EH (cell line): ENCODE measurements around the gene VWA8.
"Not testable (repeated sequence)": the region's sequence is repeated elsewhere in the genome, so short reads cannot be mapped to it uniquely, and the experiment has no call there.

Source experiments
- DNase-seq: peaks from one replicate; pipeline ENCODE4 v3.0.0-alpha.2; 2015; ENCODE audit warnings: low read depth

The VWA8 gene

GRCh38 chr13:41851351-41851750 lies 109.6 kb downstream of the VWA8 start:
- no peak for DNase-seq

DNA sequence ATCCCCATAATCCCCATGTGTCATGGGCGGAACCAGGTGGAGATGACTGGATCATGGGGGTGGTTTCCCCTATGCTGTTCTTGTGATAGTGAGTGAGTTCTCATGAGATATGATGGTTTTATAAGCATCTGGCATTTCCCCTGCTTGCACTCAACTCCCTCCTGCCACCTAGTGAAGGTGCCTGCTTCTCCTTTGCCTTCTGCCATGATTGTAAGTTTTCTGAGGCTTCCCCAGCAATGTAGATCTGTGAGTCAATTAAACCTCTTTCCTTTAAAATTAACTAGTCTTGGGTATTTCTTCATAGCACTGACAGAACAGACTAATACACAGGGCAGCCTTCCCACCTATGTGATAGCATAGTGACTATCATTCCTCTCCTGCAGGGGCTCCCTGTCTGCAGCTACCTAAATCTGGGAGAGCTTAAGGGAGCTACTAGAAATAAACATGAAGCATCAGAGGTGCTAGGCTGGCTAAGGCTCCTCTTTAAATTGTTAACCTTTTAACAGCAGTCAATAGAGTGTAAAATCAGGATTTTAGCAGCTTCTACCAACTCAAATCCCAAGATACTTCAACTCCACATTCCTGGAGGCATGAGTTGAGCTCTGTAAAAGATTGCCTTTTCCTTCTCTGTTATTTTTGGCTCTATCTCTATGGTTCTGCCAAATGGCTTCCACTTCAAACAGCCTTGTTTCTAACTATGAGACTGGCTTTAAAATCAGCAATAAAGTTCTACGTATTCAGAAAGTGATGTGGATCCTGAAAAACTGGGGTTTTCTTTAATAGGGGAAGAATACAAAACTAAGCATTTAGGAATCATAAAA lies 112.3 kb downstream of the VWA8 start:
- peak; percentile 65 for DNase-seq

- DNase-seq: no peak
Observed at GRCh38 chr13:41847216-41847615, 113.7 kb downstream of the VWA8 start.

GRCh38 chr13:41842036-41842620 lies 118.8 kb downstream of the VWA8 start:
- peak; percentile 55 for DNase-seq

GRCh38 chr13:41837629-41838028 lies 123.3 kb downstream of the VWA8 start:
- DNase-seq: peak; percentile 19

DNA sequence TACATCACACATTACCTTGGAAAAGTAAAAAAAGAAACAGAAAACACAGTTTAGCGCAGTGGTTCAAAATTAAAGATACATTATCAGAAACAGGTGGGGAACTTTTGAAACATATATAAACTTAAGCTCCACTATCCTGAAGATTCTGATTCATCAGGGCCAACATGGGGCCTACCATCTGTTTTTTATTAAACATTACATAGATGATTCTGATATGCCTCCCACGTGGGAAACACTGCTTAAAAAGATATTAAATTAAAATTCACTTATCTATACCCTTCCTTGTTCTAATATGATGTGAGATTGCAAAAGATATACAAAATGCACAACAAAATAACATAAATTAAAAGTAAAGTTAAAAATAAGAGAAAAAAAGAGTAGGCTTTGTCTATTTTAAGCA lies 125.0 kb downstream of the VWA8 start:
- peak; percentile 72 for DNase-seq

GRCh38 chr13:41834697-41835096 lies 126.2 kb downstream of the VWA8 start:
- DNase-seq: not testable (repeated sequence)

DNA sequence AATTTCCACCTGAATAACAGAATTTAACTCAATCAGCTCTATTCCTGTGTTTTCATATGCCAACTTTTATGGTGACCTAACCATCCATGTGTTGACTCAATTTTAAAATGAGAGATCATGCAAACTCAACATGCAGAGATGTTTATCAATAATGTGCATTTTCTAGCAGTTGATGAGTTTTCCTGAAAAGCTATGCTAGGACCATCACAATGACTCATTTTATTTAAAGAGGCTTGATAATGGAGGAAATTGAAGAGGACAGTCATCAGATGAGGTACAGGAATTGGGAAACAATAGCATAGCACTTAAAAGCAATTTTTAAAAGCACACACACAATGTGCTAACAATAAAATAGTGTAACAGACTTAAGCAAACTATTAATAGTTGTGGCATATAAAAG lies 127.1 kb downstream of the VWA8 start:
- peak; percentile 30 for DNase-seq

DNA sequence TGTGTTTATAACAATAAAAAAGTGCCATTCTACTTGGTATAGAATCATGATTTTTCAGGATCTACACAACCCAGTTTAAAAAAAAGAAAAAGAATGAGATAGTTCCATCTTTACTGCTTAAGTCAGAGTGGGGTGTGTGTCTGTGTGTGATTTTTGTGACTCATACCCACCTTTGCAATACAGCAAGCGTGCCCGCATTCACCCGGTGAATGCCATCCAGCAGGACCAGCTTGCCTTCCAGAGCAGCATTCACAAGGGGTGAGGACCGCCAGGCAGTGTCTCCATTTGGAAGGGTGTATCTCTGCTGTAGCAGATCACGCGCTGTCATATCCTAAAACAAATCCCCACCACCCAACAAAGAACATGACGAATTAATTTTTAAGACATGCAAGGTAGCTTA lies 127.7 kb downstream of the VWA8 start:
- DNase-seq: no peak

GRCh38 chr13:41827507-41828213 lies 133.2 kb downstream of the VWA8 start:
- DNase-seq: peak; percentile 98

DNA sequence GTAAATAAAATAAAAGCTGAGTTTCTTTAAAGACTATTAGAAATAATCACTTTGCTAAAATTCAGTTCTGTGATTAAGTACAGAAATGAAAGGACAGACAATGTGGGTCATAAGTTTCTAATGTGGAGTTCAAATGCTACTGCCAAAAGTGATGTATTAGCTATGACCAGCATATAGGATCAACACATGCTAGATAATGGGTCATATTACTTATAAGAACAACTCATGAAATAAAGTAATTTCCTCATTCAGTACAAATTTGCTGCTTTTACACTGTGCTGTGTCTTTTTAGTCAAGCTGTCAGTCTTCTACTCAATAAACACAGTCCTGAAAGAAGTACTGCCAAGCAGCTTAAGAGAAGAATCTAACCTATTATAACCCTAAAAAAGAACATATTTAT lies 135.2 kb downstream of the VWA8 start:
- DNase-seq: no peak

DNA sequence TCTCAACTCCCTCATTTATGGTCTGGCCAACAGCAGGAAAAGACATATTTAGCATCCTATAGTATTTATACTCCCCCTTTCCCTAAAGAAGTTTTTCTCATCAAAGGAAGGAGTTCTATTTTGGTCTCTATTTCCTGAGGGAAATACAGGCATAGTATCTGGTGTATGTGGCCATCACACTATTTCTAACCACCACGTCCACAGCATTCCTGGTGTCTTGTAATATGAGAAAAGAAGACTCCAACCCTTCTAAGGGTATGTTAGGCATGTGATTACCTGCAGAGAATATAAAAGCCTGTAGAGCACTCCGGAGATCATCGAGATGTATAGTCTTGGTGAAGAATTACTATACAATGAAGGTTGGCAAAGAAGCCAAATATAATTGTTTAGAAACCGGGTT lies 137.4 kb downstream of the VWA8 start:
- DNase-seq: peak; percentile 26

- no peak for DNase-seq
Observed at GRCh38 chr13:41822560-41822959, 138.3 kb downstream of the VWA8 start.

DNA sequence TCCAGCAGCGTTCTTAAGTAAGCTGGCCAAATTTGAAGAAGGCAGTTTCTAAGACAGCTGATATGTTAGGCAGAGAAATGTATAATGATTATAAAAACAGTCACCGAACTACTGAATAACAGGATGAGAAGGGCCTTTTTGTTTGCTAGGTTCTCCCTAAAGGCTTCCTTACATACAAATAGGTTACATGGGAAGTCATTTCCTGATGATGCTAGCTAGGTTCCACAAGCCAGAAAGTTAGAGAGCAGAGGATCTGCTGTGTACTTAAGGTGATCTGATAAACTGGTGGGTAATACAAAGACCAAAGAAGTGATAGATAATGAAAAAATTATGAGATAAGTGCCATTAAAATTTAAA lies 139.7 kb downstream of the VWA8 start:
- no peak for DNase-seq

- DNase-seq: no peak
Observed at GRCh38 chr13:41820581-41821237, 140.2 kb downstream of the VWA8 start.

GRCh38 chr13:41816057-41816456 lies 144.9 kb downstream of the VWA8 start:
- DNase-seq: no peak

DNA sequence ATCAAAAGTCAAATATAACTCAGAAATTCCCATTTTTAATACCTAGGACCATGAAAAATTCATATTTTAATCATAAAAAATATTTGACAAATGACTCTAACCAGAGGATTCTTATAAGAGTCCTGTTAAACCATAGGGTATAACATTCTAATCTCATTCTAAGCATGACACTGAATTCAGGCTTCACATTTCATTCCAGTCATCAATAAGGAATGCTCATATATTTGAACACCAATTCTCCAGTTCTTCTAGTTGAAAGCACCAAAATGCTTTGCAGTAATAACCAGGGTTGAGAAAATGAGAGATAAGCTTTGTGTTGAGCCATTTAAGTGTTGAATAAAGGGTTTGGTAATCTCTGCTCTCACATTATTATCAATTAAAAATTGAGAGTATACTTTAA lies 147.5 kb downstream of the VWA8 start:
- DNase-seq: peak; percentile 65

DNA sequence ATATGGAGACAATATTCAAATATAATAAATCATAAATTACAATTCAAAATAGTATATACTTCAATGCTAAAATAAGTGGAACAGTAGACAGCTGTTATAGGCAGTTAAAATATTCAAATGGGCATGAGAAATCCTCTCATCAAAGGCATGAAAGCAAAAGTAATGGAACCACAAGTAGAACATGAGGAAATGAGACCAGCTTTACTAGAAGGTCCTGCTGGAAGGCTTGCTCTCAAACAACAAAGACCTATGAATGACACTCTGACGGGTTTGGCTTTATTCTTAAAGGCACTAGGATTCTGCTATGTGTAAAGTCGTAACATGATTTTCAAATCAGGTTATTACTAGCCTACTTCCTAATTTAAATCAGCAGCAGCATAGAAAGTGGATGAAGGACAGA lies 148.1 kb downstream of the VWA8 start:
- no peak for DNase-seq

GRCh38 chr13:41812237-41812636 lies 148.7 kb downstream of the VWA8 start:
- DNase-seq: no peak

GRCh38 chr13:41811588-41812021 lies 149.3 kb downstream of the VWA8 start:
- DNase-seq: no peak

- DNase-seq: no peak
Observed at GRCh38 chr13:41809962-41810361, 150.9 kb downstream of the VWA8 start.

GRCh38 chr13:41803445-41803735 lies 157.5 kb downstream of the VWA8 start:
- not testable (repeated sequence) for DNase-seq
